Upper lobe of right lung (tissue), 1 donor: ENCODE results near the gene SCMH1. TPM values are rescaled to one million over a fixed set of nuclear protein-coding genes. Genes with fewer than 3 reads are reported as not detected.
"Not testable (repeated sequence)": the region's sequence is repeated elsewhere in the genome, so short reads cannot be mapped to it uniquely, and the experiment has no call there.

Experiments
- ATAC-seq: fragments of 200-7000 bp; cut with Tn5 transposase; one replicate; pipeline ENCODE4 v1.9.1; 2020; ENCODE audit warnings: mild to moderate bottlenecking, moderate library complexity
- DNase-seq: peaks from one replicate; pipeline ENCODE4 v3.0.0-alpha.2; 2020
- H3K27ac ChIP-seq: fragments of 200-600 bp; one replicate; pipeline ENCODE4 v1.8.0; 2022
- H3K27me3 ChIP-seq: fragments of 200-600 bp; one replicate; pipeline ENCODE4 v1.8.0; 2022; ENCODE audit warnings: mild to moderate bottlenecking
- H3K36me3 ChIP-seq: fragments of 200-600 bp; one replicate; pipeline ENCODE4 v1.8.0; 2022
- H3K4me1 ChIP-seq: fragments of 200-600 bp; one replicate; pipeline ENCODE4 v1.8.0; 2022
- H3K4me3 ChIP-seq: fragments of 200-600 bp; one replicate; pipeline ENCODE4 v1.8.0; 2022; ENCODE audit warnings: mild to moderate bottlenecking
- H3K9me3 ChIP-seq: fragments of 200-600 bp; one replicate; pipeline ENCODE4 v1.8.0; 2022
- CTCF ChIP-seq: fragments of 200-600 bp; IDR thresholded peaks from one replicate; pipeline ENCODE4 v1.8.0; 2022; ENCODE audit warnings: antibody characterized with exemption
- intact Hi-C: fragments of 100-400 bp; cut with DNase I; formaldehyde crosslinking; loops from one replicate; pipeline ENCODE4 v1.11.0; 2022
- total RNA-seq: library from RNA; stranded (reverse); fragmentation: NEBNext Ultra II Directional; extraction: Animal tissue kit (Norgen Biotek cat#: 25700); gene quantifications from one replicate; pipeline ENCODE4 v1.2.1, GENCODE V29; 2021
- donor health status: DM: no; HTN: yes; CAD: no; lungs with severe emphysema.

Gene SCMH1
- total RNA-seq, 1 donor from 2014 or later = 37.2 TPM

- no peaks in the 10 kb centered on the region for H3K27me3 ChIP-seq
- H3K36me3 ChIP-seq = peaks cover 7% of the 10 kb centered on the region
- no peak for TF ChIP-seq CTCF
- H3K27ac ChIP-seq = no peak overlapping the region
- H3K4me1 ChIP-seq = peaks cover 11% of the 10 kb centered on the region
- no peak for ATAC-seq
- intact Hi-C loops = no loop called here
- no peaks in the 10 kb centered on the region for H3K9me3 ChIP-seq
- no peak overlapping the region for H3K4me3 ChIP-seq
- DNase-seq = no peak
Measured at GRCh38 chr1:41222496-41222895, 19.6 kb downstream of the SCMH1 start.

- intact Hi-C loops = no loop called here
- no peak for ATAC-seq
- Histone ChIP-seq H3K27me3 (no peaks in the 10 kb centered on the region), H3K27ac (no peak overlapping the region), H3K4me1 (peaks cover 10% of the 10 kb centered on the region), H3K4me3 (no peak overlapping the region), H3K9me3 (no peaks in the 10 kb centered on the region), H3K36me3 (peaks cover 7% of the 10 kb centered on the region)
- DNase-seq = no peak
- no peak for TF ChIP-seq CTCF
Measured at GRCh38 chr1:41221995-41222394, 20.1 kb downstream of the SCMH1 start.

GRCh38 chr1:41218152-41218551 is 24.0 kb downstream of the SCMH1 start:
- no peaks in the 10 kb centered on the region for H3K9me3 ChIP-seq
- intact Hi-C loops = no loop called here
- no peak overlapping the region for H3K27ac ChIP-seq
- no peak overlapping the region for H3K4me3 ChIP-seq
- no peak for ATAC-seq
- H3K36me3 ChIP-seq = no peaks in the 10 kb centered on the region
- H3K27me3 ChIP-seq = no peaks in the 10 kb centered on the region
- H3K4me1 ChIP-seq = peaks cover 4% of the 10 kb centered on the region
- DNase-seq = no peak
- TF ChIP-seq CTCF = no peak

DNA sequence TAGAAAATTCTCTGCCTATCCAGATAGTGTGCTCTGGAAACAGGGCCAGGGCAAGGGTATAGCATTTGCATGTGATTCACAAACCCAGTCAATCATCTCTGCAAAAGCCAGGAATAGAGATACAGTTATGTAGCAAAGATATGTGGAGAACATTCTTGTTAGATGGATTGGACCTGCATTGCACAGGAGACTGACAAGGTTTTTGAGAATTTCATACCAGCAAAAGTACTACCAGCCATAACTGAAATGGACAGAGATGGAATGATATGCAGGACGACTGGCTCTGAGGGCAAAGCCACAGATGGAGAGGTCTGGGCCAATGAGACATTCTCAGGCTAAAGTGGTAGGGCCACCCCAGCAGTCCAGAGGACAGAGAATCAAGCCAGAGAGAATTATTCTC is 24.7 kb downstream of the SCMH1 start:
- TF ChIP-seq CTCF = no peak
- Histone ChIP-seq H3K27ac (no peak overlapping the region), H3K4me3 (no peak overlapping the region), H3K27me3 (no peaks in the 10 kb centered on the region), H3K36me3 (no peaks in the 10 kb centered on the region), H3K4me1 (peaks cover 4% of the 10 kb centered on the region), H3K9me3 (no peaks in the 10 kb centered on the region)
- ATAC-seq = no peak
- intact Hi-C loops = no loop called here
- DNase-seq = no peak

DNA sequence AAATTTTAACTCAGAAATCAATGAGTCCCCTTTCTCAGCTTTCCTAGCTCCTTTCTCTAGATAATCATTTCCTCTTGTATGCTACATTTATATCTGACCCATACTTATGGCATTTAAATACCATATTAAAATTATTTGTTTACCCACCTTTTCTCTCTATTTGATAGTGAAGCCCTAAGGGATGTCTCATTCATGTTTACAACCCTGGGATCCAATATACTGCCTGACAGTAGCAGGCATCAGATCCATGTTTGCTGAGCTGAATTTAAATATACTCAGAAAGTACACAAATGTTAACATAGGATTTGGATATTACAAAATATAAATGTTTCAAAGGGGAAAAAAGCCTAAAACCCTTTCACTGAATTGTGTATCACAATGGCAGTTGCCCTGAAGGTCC is 26.5 kb downstream of the SCMH1 start:
- H3K4me3 ChIP-seq = no peak overlapping the region
- no peak for ATAC-seq
- no peaks in the 10 kb centered on the region for H3K36me3 ChIP-seq
- no peak for DNase-seq
- no peak overlapping the region for H3K27ac ChIP-seq
- no peak for TF ChIP-seq CTCF
- H3K27me3 ChIP-seq = no peaks in the 10 kb centered on the region
- no peaks in the 10 kb centered on the region for H3K9me3 ChIP-seq
- H3K4me1 ChIP-seq = no peaks in the 10 kb centered on the region
- intact Hi-C loops = no loop called here

DNA sequence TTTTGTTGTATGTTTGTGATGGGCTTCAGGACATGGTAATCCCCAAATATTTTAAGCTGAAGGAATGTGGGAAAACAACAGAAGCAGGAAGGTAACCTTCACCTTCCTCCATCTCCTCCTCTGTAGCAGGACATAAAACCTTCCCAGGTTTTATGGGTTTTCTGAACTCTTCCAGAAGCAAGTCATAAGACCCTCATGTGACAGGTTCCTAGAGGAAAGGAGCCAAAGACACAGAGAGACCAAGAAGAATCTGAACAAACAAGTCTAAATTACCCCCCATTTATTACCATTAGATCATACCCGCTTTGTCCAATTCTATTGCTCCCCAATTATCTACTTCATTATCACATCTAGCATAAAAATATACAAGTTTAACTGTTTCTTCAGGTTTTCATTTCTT is 28.8 kb downstream of the SCMH1 start:
- no peaks in the 10 kb centered on the region for H3K36me3 ChIP-seq
- no peak overlapping the region for H3K27ac ChIP-seq
- DNase-seq = no peak
- no peak for TF ChIP-seq CTCF
- intact Hi-C loops = no loop called here
- ATAC-seq = no peak
- H3K27me3 ChIP-seq = no peaks in the 10 kb centered on the region
- H3K4me1 ChIP-seq = no peaks in the 10 kb centered on the region
- no peak overlapping the region for H3K4me3 ChIP-seq
- no peaks in the 10 kb centered on the region for H3K9me3 ChIP-seq

GRCh38 chr1:41211608-41212007 is 30.5 kb downstream of the SCMH1 start:
- H3K9me3 ChIP-seq, H3K27ac ChIP-seq, H3K4me1 ChIP-seq, DNase-seq, ATAC-seq, intact Hi-C loops, H3K36me3 ChIP-seq, H3K4me3 ChIP-seq, H3K27me3 ChIP-seq: not testable (repeated sequence)

DNA sequence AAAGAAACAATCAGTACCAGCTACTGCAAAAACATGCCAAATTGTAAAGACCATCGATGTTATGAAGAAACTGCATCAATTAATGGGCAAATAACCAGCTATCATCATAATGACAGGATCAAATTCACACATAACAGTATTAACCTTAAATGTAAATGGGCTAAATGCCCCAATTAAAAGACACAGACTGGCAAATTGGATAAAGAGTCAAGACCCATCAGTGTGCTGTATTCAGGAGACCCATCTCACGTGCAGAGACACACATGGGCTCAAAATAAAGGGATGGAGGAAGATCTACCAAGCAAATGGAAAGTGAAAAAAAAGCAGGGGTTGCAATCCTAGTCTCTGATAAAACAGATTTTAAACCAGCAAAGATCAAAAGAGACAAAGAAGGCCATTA is 35.1 kb downstream of the SCMH1 start:
- ATAC-seq, intact Hi-C loops, DNase-seq, H3K36me3 ChIP-seq, H3K27ac ChIP-seq, H3K9me3 ChIP-seq, H3K4me1 ChIP-seq, H3K27me3 ChIP-seq, H3K4me3 ChIP-seq: not testable (repeated sequence)
